Upper lobe of left lung (tissue), 6 donors: ENCODE results near the gene MIAT. TPM values are rescaled to one million over a fixed set of nuclear protein-coding genes. Genes with fewer than 3 reads are reported as not detected.
"Not testable (repeated sequence)": the region's sequence is repeated elsewhere in the genome, so short reads cannot be mapped to it uniquely, and the experiment has no call there.

ENCODE experiments used
- ATAC-seq, 2 donors: fragments of 200-7000 bp; cut with Tn5 transposase; one replicate each; pipeline ENCODE4 v1.9.1; 2022; ENCODE audit warnings: mild to moderate bottlenecking in 2 of 2, moderate library complexity in 2 of 2; ENCODE audit not compliant: low FRiP score in 2 of 2
- DNase-seq, 2 donors: peaks; one replicate each; pipeline ENCODE4 v3.0.0-alpha.2; 2019 to 2020
- H3K27ac ChIP-seq, 4 donors: fragments of 200-600 bp; sonication (generic); one replicate each; pipeline ENCODE4 v1.5.1; 2016 to 2019
- H3K27me3 ChIP-seq, 4 donors: fragments of 200-600 bp; sonication (generic); one replicate each; pipeline ENCODE4 v1.5.1; 2017 to 2019
- H3K36me3 ChIP-seq, 4 donors: fragments of 200-600 bp; sonication (generic); one replicate each; pipeline ENCODE4 v1.5.1; 2016 to 2019
- H3K4me1 ChIP-seq, 4 donors: fragments of 200-600 bp; sonication (generic); one replicate each; pipeline ENCODE4 v1.5.1; 2018 to 2019
- H3K4me3 ChIP-seq, 4 donors: fragments of 200-600 bp; sonication (generic); one replicate each; pipeline ENCODE4 v1.5.1; 2017 to 2019; ENCODE audit warnings: mild to moderate bottlenecking in 2 of 4, moderate library complexity in 1 of 4
- H3K9me3 ChIP-seq, 4 donors: fragments of 200-600 bp; sonication (generic); one replicate each; pipeline ENCODE4 v1.5.1; 2018 to 2019
- CTCF ChIP-seq, 6 experiments: fragments of 450-650 bp in 4 of 6; fragments of 200-600 bp in 2 of 6; sonication (generic) in 2 of 6; IDR thresholded peaks; one replicate each; pipeline ENCODE4 v1.5.1; 2016 to 2019; ENCODE audit warnings: antibody characterized with exemption in 6 of 6
- EP300 ChIP-seq, 4 donors: sonication (generic); formaldehyde crosslinking; IDR thresholded peaks; one replicate each; pipeline ENCODE4 v1.5.1; 2017; ENCODE audit warnings: antibody characterized with exemption in 4 of 4, control low read depth in 2 of 4
- POLR2A ChIP-seq, 4 donors: fragments of 450-650 bp; IDR thresholded peaks; one replicate each; pipeline ENCODE4 v1.5.1; 2016 to 2017; ENCODE audit warnings: antibody characterized with exemption in 4 of 4, mild to moderate bottlenecking in 2 of 4
- POLR2AphosphoS5 ChIP-seq, 2 donors: sonication (generic); formaldehyde crosslinking; IDR thresholded peaks; one replicate each; pipeline ENCODE4 v1.5.1; 2017; ENCODE audit warnings: antibody characterized with exemption in 2 of 2
- WGBS, 2 donors: methylation state at CpG; one replicate each; pipeline ENCODE4 v1.1.5; 2017 to 2018; 5-methylcytosine and 5-hydroxymethylcytosine counted together
- total RNA-seq, 6 donors: library from RNA; depleted of rRNA in 4 of 6; stranded (reverse); fragments of >200 nt in 4 of 6; gene quantifications; one replicate each; pipeline versions ENCODE4 v1.1.0 to v1.2.1, GENCODE V29; 2016 to 2021
- donor health status: DM: no; HTN: no; CAD: no; lungs with moderate emphysema.
- donor health status: DM: no; HTN: yes; CAD: no; lungs with severe emphysema.

Gene MIAT
- total RNA-seq, 6 donors from 2014 or later, result 3.0 to 24.1 (median 6.1) TPM

DNA sequence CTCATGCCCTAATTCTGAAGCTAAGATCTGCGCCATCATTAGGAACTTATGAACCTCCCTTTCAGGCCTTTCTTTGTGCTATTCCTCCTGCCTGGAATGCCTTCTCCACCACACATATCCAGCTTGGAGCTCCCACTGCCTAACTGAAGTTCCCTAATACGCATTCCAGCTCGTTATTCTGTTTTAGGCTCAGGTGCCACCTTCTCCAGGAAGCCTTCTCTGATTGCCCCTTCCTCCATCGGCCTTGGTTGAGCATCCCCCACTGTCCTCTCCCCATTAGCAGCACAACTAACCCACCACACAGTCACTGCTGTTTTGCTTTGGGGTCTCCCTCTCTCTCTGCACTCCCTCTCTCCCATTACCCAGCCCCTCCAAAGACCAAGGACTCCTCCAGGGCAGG is 44.7 kb upstream of the MIAT start:
- WGBS, 2 donors, result 94% methylated on average over 4 of the region's 4 CpGs
- Histone ChIP-seq H3K27ac (no peak overlapping the region), H3K27me3 (no peaks in the 10 kb centered on the region), H3K4me1 (peaks cover 6 to 17% (median 9%) of the 10 kb centered on the region in 4 donors), H3K9me3 (no peaks in the 10 kb centered on the region), H3K36me3 (no peaks in the 10 kb centered on the region), H3K4me3 (no peak overlapping the region)
- DNase-seq (no peak), ATAC-seq (no peak)
- no peak for TF ChIP-seq POLR2AphosphoS5 (IDR thresholded peaks at IDR 0.05)
- no peak for TF ChIP-seq EP300 (IDR thresholded peaks at IDR 0.05)
- no peak for TF ChIP-seq CTCF (IDR thresholded peaks at IDR 0.05)
- no peak for TF ChIP-seq POLR2A (IDR thresholded peaks at IDR 0.05)

GRCh38 chr22:26613753-26614152 is 43.6 kb upstream of the MIAT start:
- H3K9me3 ChIP-seq, ATAC-seq, H3K27me3 ChIP-seq, H3K4me3 ChIP-seq, H3K27ac ChIP-seq, DNase-seq, H3K36me3 ChIP-seq: not testable (repeated sequence)
- H3K4me1 ChIP-seq, result peaks cover 7 to 24% (median 17%) of the 10 kb centered on the region in 4 donors
- 28 to 29% methylated on average over 10 of the region's 10 CpGs for WGBS, 2 donors

DNA sequence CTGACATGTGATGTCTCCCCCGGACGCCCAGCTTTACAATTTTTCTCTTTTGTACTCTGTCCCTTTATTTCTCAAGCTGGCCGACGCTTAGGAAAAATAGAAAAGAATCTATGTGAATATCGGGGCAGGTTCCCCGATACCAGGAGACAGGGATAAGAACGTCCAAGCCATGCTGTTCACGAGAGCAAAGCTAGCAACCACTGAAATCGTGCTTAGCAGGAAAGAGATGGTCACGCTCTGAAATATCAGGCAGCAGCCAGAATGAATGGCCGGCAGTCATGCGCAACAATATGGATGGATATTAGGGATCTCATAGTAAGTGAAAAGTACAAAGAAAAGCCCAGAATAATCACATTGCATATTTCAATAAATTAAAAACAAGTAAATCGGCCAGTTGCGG is 43.1 kb upstream of the MIAT start:
- Histone ChIP-seq H3K4me3 (no peak overlapping the region), H3K27me3 (no peaks in the 10 kb centered on the region), H3K4me1 (peaks cover 10 to 27% (median 19%) of the 10 kb centered on the region in 4 donors), H3K27ac (no peak overlapping the region), H3K9me3 (no peaks in the 10 kb centered on the region), H3K36me3 (no peaks in the 10 kb centered on the region)
- WGBS, 2 donors, result 62 to 70% methylated on average over 14 of the region's 14 CpGs
- no peak for TF ChIP-seq CTCF (IDR thresholded peaks at IDR 0.05)
- no peak for TF ChIP-seq EP300 (IDR thresholded peaks at IDR 0.05)
- TF ChIP-seq POLR2A (IDR thresholded peaks at IDR 0.05), result no peak
- TF ChIP-seq POLR2AphosphoS5 (IDR thresholded peaks at IDR 0.05), result no peak
- no peak for ATAC-seq
- no peak for DNase-seq

DNA sequence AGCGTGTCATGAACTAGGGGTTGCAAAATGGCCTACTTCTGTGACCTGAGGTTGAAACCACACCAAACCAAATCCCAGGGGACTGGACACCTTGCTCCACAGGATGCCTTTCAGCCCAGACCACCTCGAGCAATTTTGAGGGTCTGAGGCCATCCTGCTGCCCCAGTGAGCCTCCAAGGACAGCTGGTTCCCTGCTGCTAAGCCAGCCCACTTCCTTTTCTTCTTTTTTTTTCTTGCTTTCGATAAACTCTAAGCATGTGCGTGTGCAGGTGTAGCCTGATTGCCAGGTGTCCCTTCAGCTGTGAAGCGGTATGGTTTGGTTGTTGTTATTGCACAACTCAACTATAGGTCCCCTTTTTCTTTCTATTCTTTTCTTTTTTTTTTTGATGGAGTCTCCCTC is 42.2 kb upstream of the MIAT start:
- no peaks in the 10 kb centered on the region for H3K9me3 ChIP-seq
- H3K4me1 ChIP-seq, result peaks cover 14 to 33% (median 22%) of the 10 kb centered on the region in 4 donors
- no peak overlapping the region for H3K27ac ChIP-seq
- ATAC-seq (no peak), DNase-seq (no peak)
- TF ChIP-seq POLR2A (IDR thresholded peaks at IDR 0.05), result no peak
- TF ChIP-seq CTCF (IDR thresholded peaks at IDR 0.05), result no peak
- no peak for TF ChIP-seq POLR2AphosphoS5 (IDR thresholded peaks at IDR 0.05)
- TF ChIP-seq EP300 (IDR thresholded peaks at IDR 0.05), result no peak
- no peak overlapping the region for H3K4me3 ChIP-seq
- 40 to 41% methylated on average over 5 of the region's 5 CpGs for WGBS, 2 donors
- H3K27me3 ChIP-seq, result no peaks in the 10 kb centered on the region
- H3K36me3 ChIP-seq, result no peaks in the 10 kb centered on the region

DNA sequence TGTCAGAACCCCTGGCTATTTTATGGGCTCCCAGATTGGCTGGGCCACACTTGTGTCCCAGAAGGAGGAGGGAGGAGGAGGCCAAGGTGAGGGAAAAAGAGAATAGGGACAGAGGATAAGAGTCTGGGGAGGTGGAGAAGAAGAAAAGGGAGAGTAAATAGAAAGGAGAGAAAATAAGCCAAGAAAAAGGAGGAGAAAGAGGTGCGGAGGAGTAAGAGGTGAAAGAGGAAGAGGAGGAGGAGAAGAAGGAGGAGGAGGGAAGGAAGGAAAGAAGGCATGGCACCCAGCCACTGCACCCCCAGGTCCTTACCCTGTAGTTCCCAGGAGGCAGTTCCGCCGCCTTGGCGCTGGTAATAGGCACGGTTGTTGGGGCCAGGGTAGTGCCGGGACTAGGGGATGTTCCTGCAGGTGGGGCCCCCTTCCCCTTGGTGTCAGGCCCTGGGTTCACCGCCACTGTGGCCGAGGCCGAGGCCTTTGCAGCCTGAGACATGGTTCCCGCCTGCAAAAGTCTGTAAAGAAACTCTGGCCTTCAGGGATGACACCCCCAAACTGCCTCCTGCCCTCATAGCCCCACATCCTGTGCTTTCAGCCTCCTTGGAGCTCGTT is 41.5 kb upstream of the MIAT start:
- H3K4me1 ChIP-seq, result peaks cover 14 to 33% (median 22%) of the 10 kb centered on the region in 4 donors
- DNase-seq (no peak), ATAC-seq (no peak)
- WGBS, 2 donors, result 72 to 78% methylated on average over 11 of the region's 11 CpGs
- no peak overlapping the region for H3K27ac ChIP-seq
- no peaks in the 10 kb centered on the region for H3K9me3 ChIP-seq
- no peak overlapping the region for H3K4me3 ChIP-seq
- no peaks in the 10 kb centered on the region for H3K27me3 ChIP-seq
- TF ChIP-seq POLR2AphosphoS5 (IDR thresholded peaks at IDR 0.05) (no peak), CTCF (IDR thresholded peaks at IDR 0.05) (no peak), EP300 (IDR thresholded peaks at IDR 0.05) (no peak)
- H3K36me3 ChIP-seq, result no peaks in the 10 kb centered on the region
